Measurements from ENCODE around the gene BABAM2. TPM values are rescaled to one million over a fixed set of nuclear protein-coding genes. Genes with fewer than 3 reads are reported as not detected.

Gene BABAM2
- total and polyA plus RNA-seq, 9 of the 15 experiments (the other 6 are each of a cell fraction or from before 2014, with no cell fraction given), result 10.9 to 37.4 (median 25.6) TPM

DNA sequence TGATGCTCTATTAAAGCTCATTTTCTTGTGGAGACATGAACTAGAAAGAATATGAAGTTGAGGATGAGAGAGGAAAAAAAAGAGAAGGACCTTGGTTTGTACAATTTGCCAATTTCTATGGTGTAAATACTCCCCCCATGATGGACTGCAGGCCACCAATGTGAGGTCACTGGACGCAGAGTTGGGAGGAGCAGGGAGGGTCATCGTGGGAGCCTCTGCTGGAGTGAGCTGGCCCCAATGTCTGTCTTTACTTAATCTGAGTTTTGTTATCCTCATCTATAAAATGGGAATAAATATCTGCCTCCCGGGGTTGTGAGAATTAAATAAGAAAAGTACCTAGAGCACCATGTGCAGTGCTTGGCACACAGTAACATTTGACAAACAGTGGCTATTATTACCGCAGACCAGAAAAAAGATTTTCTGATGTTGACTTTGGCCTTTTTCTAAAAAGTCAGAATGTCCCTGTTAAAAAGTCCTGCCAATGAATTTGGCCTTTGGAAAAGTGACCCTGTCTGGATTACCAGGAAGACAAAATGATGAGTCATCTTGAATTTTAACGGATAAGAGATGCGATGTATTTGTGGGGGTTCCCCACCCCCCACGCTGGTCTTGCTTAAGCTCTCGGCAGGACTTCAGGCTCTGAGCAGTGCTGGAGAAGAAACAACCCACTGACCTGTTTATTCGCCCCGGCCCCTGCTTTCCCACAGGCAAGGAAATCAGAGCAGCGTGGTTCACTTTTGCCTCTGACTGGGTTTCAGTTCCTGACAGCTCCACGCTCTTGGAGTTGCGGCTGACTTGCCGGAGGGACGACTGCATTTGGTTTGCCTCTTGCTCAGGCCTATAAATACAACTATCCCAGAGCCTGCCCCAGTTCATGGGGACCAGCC lies 451.8 kb downstream of the BABAM2 start (continued):
- TF ChIP-seq TSHZ1 (CRISPR knock-in tag; IDR thresholded peaks at IDR 0.05), result no peak
- TF ChIP-seq CCNT2 (IDR thresholded peaks at IDR 0.05; ENCODE audit: borderline replicate concordance, extremely low read depth, insufficient read length, low read depth, low read length), result no peak
- TF ChIP-seq, protein P1, sequence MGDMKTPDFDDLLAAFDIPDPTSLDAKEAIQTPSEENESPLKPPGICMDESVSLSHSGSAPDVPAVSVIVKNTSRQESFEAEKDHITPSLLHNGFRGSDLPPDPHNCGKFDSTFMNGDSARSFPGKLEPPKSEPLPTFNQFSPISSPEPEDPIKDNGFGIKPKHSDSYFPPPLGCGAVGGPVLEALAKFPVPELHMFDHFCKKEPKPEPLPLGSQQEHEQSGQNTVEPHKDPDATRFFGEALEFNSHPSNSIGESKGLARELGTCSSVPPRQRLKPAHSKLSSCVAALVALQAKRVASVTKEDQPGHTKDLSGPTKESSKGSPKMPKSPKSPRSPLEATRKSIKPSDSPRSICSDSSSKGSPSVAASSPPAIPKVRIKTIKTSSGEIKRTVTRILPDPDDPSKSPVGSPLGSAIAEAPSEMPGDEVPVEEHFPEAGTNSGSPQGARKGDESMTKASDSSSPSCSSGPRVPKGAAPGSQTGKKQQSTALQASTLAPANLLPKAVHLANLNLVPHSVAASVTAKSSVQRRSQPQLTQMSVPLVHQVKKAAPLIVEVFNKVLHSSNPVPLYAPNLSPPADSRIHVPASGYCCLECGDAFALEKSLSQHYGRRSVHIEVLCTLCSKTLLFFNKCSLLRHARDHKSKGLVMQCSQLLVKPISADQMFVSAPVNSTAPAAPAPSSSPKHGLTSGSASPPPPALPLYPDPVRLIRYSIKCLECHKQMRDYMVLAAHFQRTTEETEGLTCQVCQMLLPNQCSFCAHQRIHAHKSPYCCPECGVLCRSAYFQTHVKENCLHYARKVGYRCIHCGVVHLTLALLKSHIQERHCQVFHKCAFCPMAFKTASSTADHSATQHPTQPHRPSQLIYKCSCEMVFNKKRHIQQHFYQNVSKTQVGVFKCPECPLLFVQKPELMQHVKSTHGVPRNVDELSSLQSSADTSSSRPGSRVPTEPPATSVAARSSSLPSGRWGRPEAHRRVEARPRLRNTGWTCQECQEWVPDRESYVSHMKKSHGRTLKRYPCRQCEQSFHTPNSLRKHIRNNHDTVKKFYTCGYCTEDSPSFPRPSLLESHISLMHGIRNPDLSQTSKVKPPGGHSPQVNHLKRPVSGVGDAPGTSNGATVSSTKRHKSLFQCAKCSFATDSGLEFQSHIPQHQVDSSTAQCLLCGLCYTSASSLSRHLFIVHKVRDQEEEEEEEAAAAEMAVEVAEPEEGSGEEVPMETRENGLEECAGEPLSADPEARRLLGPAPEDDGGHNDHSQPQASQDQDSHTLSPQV (IDR thresholded peaks at IDR 0.05), result peak; percentile 62; the same call in 1 of the 2 replicates
- no peak for TF ChIP-seq RBM14 (IDR thresholded peaks at IDR 0.05; ENCODE audit: borderline replicate concordance, insufficient read depth, low read depth, low read length)
- TF ChIP-seq MXD1 (CRISPR knock-in tag; IDR thresholded peaks at IDR 0.05; ENCODE audit: borderline replicate concordance, poor library complexity, severe bottlenecking), result no peak
- TF ChIP-seq MAFG (tag; conservative IDR thresholded peaks at IDR 0.05), result peak; percentile 97
- no peak for TF ChIP-seq RBM22 (IDR thresholded peaks at IDR 0.05; ENCODE audit: low read depth, low read length, poor library complexity, severe bottlenecking)
- TF ChIP-seq HMG20B (CRISPR knock-in tag; IDR thresholded peaks at IDR 0.05), result no peak
